ENCODE data around the gene NEDD4L.

NEDD4L gene

GRCh38 chr18:58251416-58251815, 207.4 kb downstream of the NEDD4L start (continued):
- TF ChIP-seq, protein P1, sequence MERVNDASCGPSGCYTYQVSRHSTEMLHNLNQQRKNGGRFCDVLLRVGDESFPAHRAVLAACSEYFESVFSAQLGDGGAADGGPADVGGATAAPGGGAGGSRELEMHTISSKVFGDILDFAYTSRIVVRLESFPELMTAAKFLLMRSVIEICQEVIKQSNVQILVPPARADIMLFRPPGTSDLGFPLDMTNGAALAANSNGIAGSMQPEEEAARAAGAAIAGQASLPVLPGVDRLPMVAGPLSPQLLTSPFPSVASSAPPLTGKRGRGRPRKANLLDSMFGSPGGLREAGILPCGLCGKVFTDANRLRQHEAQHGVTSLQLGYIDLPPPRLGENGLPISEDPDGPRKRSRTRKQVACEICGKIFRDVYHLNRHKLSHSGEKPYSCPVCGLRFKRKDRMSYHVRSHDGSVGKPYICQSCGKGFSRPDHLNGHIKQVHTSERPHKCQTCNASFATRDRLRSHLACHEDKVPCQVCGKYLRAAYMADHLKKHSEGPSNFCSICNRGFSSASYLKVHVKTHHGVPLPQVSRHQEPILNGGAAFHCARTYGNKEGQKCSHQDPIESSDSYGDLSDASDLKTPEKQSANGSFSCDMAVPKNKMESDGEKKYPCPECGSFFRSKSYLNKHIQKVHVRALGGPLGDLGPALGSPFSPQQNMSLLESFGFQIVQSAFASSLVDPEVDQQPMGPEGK (CRISPR knock-in tag; IDR thresholded peaks at IDR 0.05; ENCODE audit: borderline replicate concordance): no peak
- no peak for TF ChIP-seq ZNF8 (CRISPR knock-in tag; IDR thresholded peaks at IDR 0.05)
- TF ChIP-seq, protein P2, sequence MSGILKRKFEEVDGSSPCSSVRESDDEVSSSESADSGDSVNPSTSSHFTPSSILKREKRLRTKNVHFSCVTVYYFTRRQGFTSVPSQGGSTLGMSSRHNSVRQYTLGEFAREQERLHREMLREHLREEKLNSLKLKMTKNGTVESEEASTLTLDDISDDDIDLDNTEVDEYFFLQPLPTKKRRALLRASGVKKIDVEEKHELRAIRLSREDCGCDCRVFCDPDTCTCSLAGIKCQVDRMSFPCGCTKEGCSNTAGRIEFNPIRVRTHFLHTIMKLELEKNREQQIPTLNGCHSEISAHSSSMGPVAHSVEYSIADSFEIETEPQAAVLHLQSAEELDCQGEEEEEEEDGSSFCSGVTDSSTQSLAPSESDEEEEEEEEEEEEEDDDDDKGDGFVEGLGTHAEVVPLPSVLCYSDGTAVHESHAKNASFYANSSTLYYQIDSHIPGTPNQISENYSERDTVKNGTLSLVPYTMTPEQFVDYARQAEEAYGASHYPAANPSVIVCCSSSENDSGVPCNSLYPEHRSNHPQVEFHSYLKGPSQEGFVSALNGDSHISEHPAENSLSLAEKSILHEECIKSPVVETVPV (CRISPR knock-in tag; IDR thresholded peaks at IDR 0.05): no peak

- ATAC-seq: no peak
- TF ChIP-seq TOX (CRISPR knock-in tag; IDR thresholded peaks at IDR 0.05; ENCODE audit: borderline replicate concordance) (no peak), ZNF70 (CRISPR knock-in tag; IDR thresholded peaks at IDR 0.05) (no peak), POU6F1 (CRISPR knock-in tag; IDR thresholded peaks at IDR 0.05; ENCODE audit: borderline replicate concordance, low read depth) (no peak), ZNF8 (CRISPR knock-in tag; IDR thresholded peaks at IDR 0.05) (no peak), SNAI2 (CRISPR knock-in tag; IDR thresholded peaks at IDR 0.05) (no peak), ARNTL (CRISPR knock-in tag; IDR thresholded peaks at IDR 0.05; ENCODE audit: borderline replicate concordance, low read depth) (no peak)
- TF ChIP-seq, protein P2 (CRISPR knock-in tag; IDR thresholded peaks at IDR 0.05): no peak
Measured at GRCh38 chr18:58252166-58252565, 208.1 kb downstream of the NEDD4L start.

GRCh38 chr18:58253318-58253717, 209.3 kb downstream of the NEDD4L start:
- TF ChIP-seq, protein P1 (CRISPR knock-in tag; IDR thresholded peaks at IDR 0.05; ENCODE audit: borderline replicate concordance): no peak
- TF ChIP-seq POU6F1 (CRISPR knock-in tag; IDR thresholded peaks at IDR 0.05; ENCODE audit: borderline replicate concordance, low read depth) (no peak), GLIS3 (CRISPR knock-in tag; IDR thresholded peaks at IDR 0.05) (no peak), CSDC2 (CRISPR knock-in tag; IDR thresholded peaks at IDR 0.05) (no peak), ZFP30 (CRISPR knock-in tag; IDR thresholded peaks at IDR 0.05) (no peak), ESRRG (CRISPR knock-in tag; IDR thresholded peaks at IDR 0.05) (no peak), ZNF70 (CRISPR knock-in tag; IDR thresholded peaks at IDR 0.05) (no peak), ZNF565 (CRISPR knock-in tag; conservative IDR thresholded peaks at IDR 0.05; ENCODE audit: low read depth) (no peak)
- ATAC-seq: no peak

- ATAC-seq: no peak
- TF ChIP-seq ZFP3 (CRISPR knock-in tag; IDR thresholded peaks at IDR 0.05) (no peak), OSR1 (CRISPR knock-in tag; IDR thresholded peaks at IDR 0.05) (no peak), CREB5 (CRISPR knock-in tag; IDR thresholded peaks at IDR 0.05; ENCODE audit: low read depth) (no peak), TCF4 (CRISPR knock-in tag; IDR thresholded peaks at IDR 0.05; ENCODE audit: borderline replicate concordance) (no peak), ZFP30 (CRISPR knock-in tag; IDR thresholded peaks at IDR 0.05) (no peak), SNAI2 (CRISPR knock-in tag; IDR thresholded peaks at IDR 0.05) (no peak), ISL1 (CRISPR knock-in tag; IDR thresholded peaks at IDR 0.05) (no peak), ZNF70 (CRISPR knock-in tag; IDR thresholded peaks at IDR 0.05) (no peak), TSHZ2 (CRISPR knock-in tag; IDR thresholded peaks at IDR 0.05) (no peak), PPARA (CRISPR knock-in tag; IDR thresholded peaks at IDR 0.05; ENCODE audit: borderline replicate concordance) (no peak), ZC3H10 (CRISPR knock-in tag; IDR thresholded peaks at IDR 0.05) (no peak)
Measured at GRCh38 chr18:58253871-58254270, 209.8 kb downstream of the NEDD4L start.
